DOHH2 (cell line): ENCODE measurements around the gene DRGX.

ENCODE experiments used
- H3F3A ChIP-seq: fragments of 200-600 bp; sonication (generic), shearing (Covaris generic); 2 replicates; pipeline ENCODE4 v1.6.0; 2016; ENCODE audit warnings: antibody characterized with exemption, mild to moderate bottlenecking; ENCODE audit not compliant: control insufficient read depth, insufficient read depth
- H3K27ac ChIP-seq: fragments of 200-600 bp; sonication (generic); 2 replicates; pipeline ENCODE4 v1.5.1; 2014; ENCODE audit warnings: low read depth, mild to moderate bottlenecking, low read length, moderate library complexity
- H3K27me3 ChIP-seq: fragments of 200-600 bp; sonication (generic); 2 replicates; pipeline ENCODE4 v1.6.1; 2014; ENCODE audit warnings: mild to moderate bottlenecking, low read length, mixed read lengths; ENCODE audit not compliant: control insufficient read depth
- H3K36me3 ChIP-seq: fragments of 200-600 bp; sonication (generic); 2 replicates; pipeline ENCODE4 v1.6.1; 2014; ENCODE audit warnings: mild to moderate bottlenecking, low read length, moderate library complexity, mixed read lengths; ENCODE audit not compliant: control insufficient read depth
- H3K4me1 ChIP-seq: fragments of 200-600 bp; sonication (generic); 2 replicates; pipeline ENCODE4 v1.6.1; 2014; ENCODE audit warnings: mild to moderate bottlenecking, low read length, mixed read lengths; ENCODE audit not compliant: control insufficient read depth
- H3K4me2 ChIP-seq: fragments of 200-600 bp; sonication (generic); 2 replicates; pipeline ENCODE4 v1.6.0; 2014; ENCODE audit warnings: mild to moderate bottlenecking, low read length, moderate library complexity
- H3K4me3 ChIP-seq: fragments of 200-600 bp; sonication (generic); 2 replicates; pipeline ENCODE4 v1.5.1; 2014; ENCODE audit warnings: mild to moderate bottlenecking, low read length, mixed read lengths
- H3K79me2 ChIP-seq: fragments of 200-600 bp; sonication (generic); 2 replicates; pipeline ENCODE4 v1.6.1; 2014; ENCODE audit warnings: mild to moderate bottlenecking, low read length, mixed read lengths; ENCODE audit not compliant: control insufficient read depth
- H3K9me2 ChIP-seq: fragments of 200-600 bp; sonication (generic); replicated peaks from 2 replicates; pipeline ENCODE4 v1.6.1; 2014; ENCODE audit warnings: mild to moderate bottlenecking, low read length, mixed read lengths; ENCODE audit not compliant: control insufficient read depth
- H3K9me3 ChIP-seq: fragments of 200-600 bp; sonication (generic); 2 replicates; pipeline ENCODE4 v1.6.1; 2014; ENCODE audit warnings: antibody characterized with exemption, low read length, mixed read lengths; ENCODE audit not compliant: control insufficient read depth, insufficient read depth
- H4K20me1 ChIP-seq: fragments of 200-600 bp; sonication (generic); 2 replicates; pipeline ENCODE4 v1.6.0; 2014; ENCODE audit warnings: low read depth, mild to moderate bottlenecking, antibody characterized with exemption, low read length, moderate library complexity; ENCODE audit not compliant: control insufficient read depth, insufficient read depth
- EZH2phosphoT487 ChIP-seq: fragments of 200-600 bp; sonication (generic); IDR thresholded peaks from 2 replicates; pipeline ENCODE4 v1.6.1; 2017; ENCODE audit warnings: borderline replicate concordance, mild to moderate bottlenecking, antibody characterized with exemption, low read length, moderate library complexity, mixed read lengths
- TF ChIP-seq, protein P1 (sequence below): fragments of 200-600 bp; sonication (generic); IDR thresholded peaks from one replicate; pipeline ENCODE4 v1.5.1; 2014; ENCODE audit warnings: antibody characterized with exemption, mild to moderate bottlenecking, low read depth, low read length; ENCODE audit not compliant: poor library complexity, severe bottlenecking

DRGX gene

DNA sequence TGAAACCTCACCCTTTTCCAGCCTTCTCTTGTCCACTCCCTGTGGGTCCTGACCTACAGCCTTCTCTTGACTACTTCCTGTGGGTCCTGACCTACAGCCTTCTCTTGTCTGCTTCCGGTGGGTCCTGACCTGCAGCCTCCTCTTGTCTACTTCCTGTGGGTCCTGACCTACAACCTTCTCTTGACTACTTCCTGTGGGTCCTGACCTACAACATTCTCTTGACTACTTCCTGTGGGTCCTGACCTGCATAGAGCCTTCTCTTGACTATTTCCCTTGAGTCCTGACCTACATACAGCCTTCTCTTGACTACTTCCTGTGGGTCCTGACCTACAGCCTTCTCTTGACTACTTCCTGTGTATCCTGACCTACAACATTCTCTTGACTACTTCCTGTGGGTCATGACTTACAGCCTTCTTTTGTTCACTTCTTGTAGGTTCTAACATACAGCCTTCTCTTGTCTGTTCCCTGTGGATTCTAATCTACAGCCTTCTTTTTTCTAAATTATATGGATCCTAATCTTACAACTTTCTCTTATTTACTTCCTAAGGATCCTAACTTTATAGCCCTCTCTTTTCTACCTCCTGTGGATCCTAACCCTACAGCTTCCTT, 60.4 kb downstream of the DRGX start:
- H3K4me1 ChIP-seq = no peaks in the 10 kb centered on the region
- H3K27me3 ChIP-seq = no peaks in the 10 kb centered on the region
- H3K79me2 ChIP-seq = no peaks in the 10 kb centered on the region
- H3K4me3 ChIP-seq = no peak overlapping the region
- H3F3A ChIP-seq = no peaks in the 10 kb centered on the region
- no peaks in the 10 kb centered on the region for H3K9me2 ChIP-seq
- no peak for TF ChIP-seq EZH2phosphoT487
- TF ChIP-seq, protein P1, sequence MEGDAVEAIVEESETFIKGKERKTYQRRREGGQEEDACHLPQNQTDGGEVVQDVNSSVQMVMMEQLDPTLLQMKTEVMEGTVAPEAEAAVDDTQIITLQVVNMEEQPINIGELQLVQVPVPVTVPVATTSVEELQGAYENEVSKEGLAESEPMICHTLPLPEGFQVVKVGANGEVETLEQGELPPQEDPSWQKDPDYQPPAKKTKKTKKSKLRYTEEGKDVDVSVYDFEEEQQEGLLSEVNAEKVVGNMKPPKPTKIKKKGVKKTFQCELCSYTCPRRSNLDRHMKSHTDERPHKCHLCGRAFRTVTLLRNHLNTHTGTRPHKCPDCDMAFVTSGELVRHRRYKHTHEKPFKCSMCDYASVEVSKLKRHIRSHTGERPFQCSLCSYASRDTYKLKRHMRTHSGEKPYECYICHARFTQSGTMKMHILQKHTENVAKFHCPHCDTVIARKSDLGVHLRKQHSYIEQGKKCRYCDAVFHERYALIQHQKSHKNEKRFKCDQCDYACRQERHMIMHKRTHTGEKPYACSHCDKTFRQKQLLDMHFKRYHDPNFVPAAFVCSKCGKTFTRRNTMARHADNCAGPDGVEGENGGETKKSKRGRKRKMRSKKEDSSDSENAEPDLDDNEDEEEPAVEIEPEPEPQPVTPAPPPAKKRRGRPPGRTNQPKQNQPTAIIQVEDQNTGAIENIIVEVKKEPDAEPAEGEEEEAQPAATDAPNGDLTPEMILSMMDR = no peak
- peaks cover 6% of the 10 kb centered on the region for H3K9me3 ChIP-seq
- no peak overlapping the region for H3K4me2 ChIP-seq
- H3K36me3 ChIP-seq = no peaks in the 10 kb centered on the region
- H4K20me1 ChIP-seq = no peaks in the 10 kb centered on the region
- H3K27ac ChIP-seq = no peak overlapping the region

DNA sequence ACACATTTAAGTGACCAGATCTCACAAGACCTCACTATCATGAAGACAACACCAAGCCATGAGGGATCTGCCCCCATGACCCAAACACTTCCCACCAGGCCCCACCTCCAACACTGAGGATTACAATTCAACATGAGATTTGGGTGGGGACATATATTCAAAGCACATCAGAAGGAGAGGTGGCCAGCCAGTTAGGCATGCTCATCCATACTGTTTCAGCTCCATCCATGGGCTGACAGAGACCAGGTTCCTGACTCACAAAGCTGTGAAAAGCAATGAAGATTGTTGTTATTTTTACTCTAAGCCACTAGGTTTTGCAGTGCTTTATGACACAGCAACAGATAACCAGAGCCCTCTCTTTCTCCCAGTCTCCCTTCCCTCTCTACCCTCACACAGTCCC, 60.9 kb downstream of the DRGX start:
- H3K4me1 ChIP-seq = no peaks in the 10 kb centered on the region
- H3K4me2 ChIP-seq = no peak overlapping the region
- TF ChIP-seq EZH2phosphoT487 = no peak
- TF ChIP-seq, protein P1 = no peak

DNA sequence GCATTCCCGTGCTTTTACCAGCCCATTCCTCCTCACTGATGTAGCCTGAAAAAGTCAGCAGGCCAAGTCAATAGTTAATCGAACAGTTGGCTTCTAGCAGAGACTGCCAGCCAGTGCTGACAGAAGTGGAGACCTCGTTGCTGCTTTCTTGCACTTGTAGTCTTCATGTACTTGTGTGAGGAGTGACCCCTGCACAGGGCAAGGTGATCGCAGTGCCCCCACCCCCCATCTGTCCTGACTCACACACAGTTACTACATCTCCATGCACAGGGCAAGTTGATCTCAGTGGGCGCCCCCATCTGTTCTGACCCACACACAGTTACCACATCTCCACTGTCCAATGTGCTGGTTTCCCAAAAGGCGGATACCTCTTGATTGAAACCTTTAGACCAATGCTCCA, 62.7 kb downstream of the DRGX start:
- no peaks in the 10 kb centered on the region for H3K79me2 ChIP-seq
- peaks cover 6% of the 10 kb centered on the region for H3K9me3 ChIP-seq
- H3K4me2 ChIP-seq = no peak overlapping the region
- no peak overlapping the region for H3K4me3 ChIP-seq
- TF ChIP-seq EZH2phosphoT487 = no peak
- TF ChIP-seq, protein P1 = no peak
- no peaks in the 10 kb centered on the region for H4K20me1 ChIP-seq
- H3K36me3 ChIP-seq = no peaks in the 10 kb centered on the region
- no peaks in the 10 kb centered on the region for H3K4me1 ChIP-seq
- no peaks in the 10 kb centered on the region for H3K27me3 ChIP-seq
- H3K27ac ChIP-seq = no peak overlapping the region
- no peaks in the 10 kb centered on the region for H3K9me2 ChIP-seq
- H3F3A ChIP-seq = no peaks in the 10 kb centered on the region

More for the DNA sequence above, 60.9 kb downstream of the DRGX start:
- no peaks in the 10 kb centered on the region for H3K9me2 ChIP-seq
- no peaks in the 10 kb centered on the region for H3K79me2 ChIP-seq
- no peak overlapping the region for H3K27ac ChIP-seq
- H4K20me1 ChIP-seq = no peaks in the 10 kb centered on the region
- no peaks in the 10 kb centered on the region for H3K36me3 ChIP-seq
- H3F3A ChIP-seq = no peaks in the 10 kb centered on the region
- H3K27me3 ChIP-seq = no peaks in the 10 kb centered on the region
- peaks cover 6% of the 10 kb centered on the region for H3K9me3 ChIP-seq
- no peak overlapping the region for H3K4me3 ChIP-seq
